Spleen (tissue), 7 donors: Measurements from ENCODE around the gene MRPL41.
"Not testable (repeated sequence)": the region's sequence is repeated elsewhere in the genome, so short reads cannot be mapped to it uniquely, and the experiment has no call there.

Source experiments
- CTCF ChIP-seq, 11 experiments: fragments of 200-600 bp in 7 of 11; fragments of 450-650 bp in 4 of 11; sonication (generic) in 4 of 11; IDR thresholded peaks in 8 of 11; conservative IDR thresholded peaks in 3 of 11; 1 replicate in 7 of 11; 2 replicates in 4 of 11; pipeline versions ENCODE4 v1.4.0 to v1.8.0; 2016 to 2021; ENCODE audit warnings: antibody characterized with exemption in 11 of 11, inconsistent platforms in 4 of 11, mild to moderate bottlenecking in 1 of 11
- POLR2A ChIP-seq, 3 donors: fragments of 450-650 bp; IDR thresholded peaks; one replicate each; pipeline ENCODE4 v1.5.1; 2017; ENCODE audit warnings: antibody characterized with exemption in 3 of 3, mild to moderate bottlenecking in 1 of 3
- donor health status: DM: no; HTN: no; CAD: no; lungs with moderate emphysema.
- donor health status: DM: no; HTN: no; CAD: no.
- donor health status: DM: no; HTN: no; CAD: no.

- not testable (repeated sequence) for TF ChIP-seq CTCF (IDR thresholded peaks at IDR 0.05 in 8 of 11, conservative IDR thresholded peaks at IDR 0.05 in 3 of 11); POLR2A (IDR thresholded peaks at IDR 0.05)
These were observed 38.5 kb upstream of the MRPL41 start for GRCh38 chr9:137513136-137513535.
